ENCODE results near the gene PGPEP1. TPM values are rescaled to one million over a fixed set of nuclear protein-coding genes. Genes with fewer than 3 reads are reported as not detected.
A peak's percentile ranks its signal among the peaks of the same experiment; 100 is the strongest.
"Not testable (repeated sequence)": the region's sequence is repeated elsewhere in the genome, so short reads cannot be mapped to it uniquely, and the experiment has no call there.

Gene PGPEP1
- total RNA-seq, 4 donors from 2014 or later: 15.0 to 50.3 (median 28.0) TPM

DNA sequence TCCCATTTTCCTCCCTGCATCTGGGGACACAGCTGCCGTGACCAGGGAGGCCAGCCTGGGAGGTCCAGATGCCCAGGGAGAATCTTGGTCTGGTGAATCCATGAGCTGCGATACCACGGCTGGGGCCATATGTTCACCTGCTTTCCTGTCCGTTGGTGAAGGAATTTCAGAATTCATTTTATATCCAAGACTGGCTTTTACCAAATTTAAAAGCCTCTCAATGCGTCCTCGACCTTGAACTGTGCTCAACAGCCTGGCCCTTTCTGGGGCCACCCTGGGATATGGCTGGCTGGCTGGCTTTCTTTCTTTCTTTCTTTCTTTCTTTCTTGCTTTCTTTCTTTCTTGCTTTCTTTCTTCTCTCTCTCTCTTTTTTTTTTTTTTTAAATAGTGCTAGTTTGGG lies 23.4 kb downstream of the PGPEP1 start:
- 86% methylated on average over 6 of the region's 6 CpGs for WGBS
- Histone ChIP-seq H3K9me3 (no peaks in the 10 kb centered on the region), H3K36me3 (peaks cover 0 to 51% (median 44%) of the 10 kb centered on the region in 4 donors), H3K4me3 (no peak overlapping the region), H3K4me1 (peaks cover 14 to 24% (median 19%) of the 10 kb centered on the region in 4 donors), H3K27me3 (no peaks in the 10 kb centered on the region), H3K27ac (replicated peaks in 1 of 4) (peak overlapping the region in 2 of 4 donors; percentile 68 to 78)
- intact Hi-C loops (cut with DNase I): no loop called here
- DNase-seq (ENCODE audit: extremely low spot score): no peak
- TF ChIP-seq POLR2AphosphoS5 (IDR thresholded peaks at IDR 0.05) (no peak), POLR2A (IDR thresholded peaks at IDR 0.05; ENCODE audit: low read depth) (no peak), EP300 (IDR thresholded peaks at IDR 0.05) (no peak)

DNA sequence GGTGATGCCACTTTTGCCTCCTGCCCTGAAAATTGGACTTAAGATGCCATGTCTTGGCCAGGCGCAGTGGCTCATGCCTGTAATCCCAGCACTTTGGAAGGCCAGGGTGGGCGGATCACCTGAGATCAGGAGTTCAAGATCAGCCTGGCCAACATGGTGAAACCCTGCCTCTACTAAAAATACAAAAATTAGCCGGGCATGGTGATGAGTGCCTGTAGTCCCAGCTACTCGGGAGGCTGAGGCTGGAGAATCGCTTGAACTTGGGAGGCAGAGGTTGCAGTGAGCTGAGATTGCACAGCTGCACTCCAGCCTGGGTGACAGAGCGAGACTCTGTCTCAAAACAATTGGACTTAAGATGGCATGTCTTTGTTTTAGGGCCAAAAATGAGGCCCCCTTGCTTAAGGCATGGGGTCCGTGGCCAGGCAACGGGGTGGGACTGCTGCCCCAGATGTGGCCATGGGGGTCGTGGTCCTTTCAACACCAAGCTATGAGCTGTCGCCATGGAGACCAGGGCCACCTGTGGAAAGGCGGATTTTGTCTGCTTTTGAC lies 24.0 kb downstream of the PGPEP1 start:
- Histone ChIP-seq H3K27ac (replicated peaks in 1 of 4) (peak overlapping the region; percentile 12 to 78 (median 69)), H3K36me3 (peaks cover 0 to 45% (median 39%) of the 10 kb centered on the region in 4 donors), H3K4me1 (peaks cover 14 to 24% (median 19%) of the 10 kb centered on the region in 4 donors), H3K4me3 (peak overlapping the region in 3 of 4 donors; percentile 5 to 13 (median 8))
- 58% methylated on average over 9 of the region's 11 CpGs for WGBS
- DNase-seq (ENCODE audit: extremely low spot score); H3K9me3 ChIP-seq; H3K27me3 ChIP-seq; intact Hi-C loops (cut with DNase I): not testable (repeated sequence)

DNA sequence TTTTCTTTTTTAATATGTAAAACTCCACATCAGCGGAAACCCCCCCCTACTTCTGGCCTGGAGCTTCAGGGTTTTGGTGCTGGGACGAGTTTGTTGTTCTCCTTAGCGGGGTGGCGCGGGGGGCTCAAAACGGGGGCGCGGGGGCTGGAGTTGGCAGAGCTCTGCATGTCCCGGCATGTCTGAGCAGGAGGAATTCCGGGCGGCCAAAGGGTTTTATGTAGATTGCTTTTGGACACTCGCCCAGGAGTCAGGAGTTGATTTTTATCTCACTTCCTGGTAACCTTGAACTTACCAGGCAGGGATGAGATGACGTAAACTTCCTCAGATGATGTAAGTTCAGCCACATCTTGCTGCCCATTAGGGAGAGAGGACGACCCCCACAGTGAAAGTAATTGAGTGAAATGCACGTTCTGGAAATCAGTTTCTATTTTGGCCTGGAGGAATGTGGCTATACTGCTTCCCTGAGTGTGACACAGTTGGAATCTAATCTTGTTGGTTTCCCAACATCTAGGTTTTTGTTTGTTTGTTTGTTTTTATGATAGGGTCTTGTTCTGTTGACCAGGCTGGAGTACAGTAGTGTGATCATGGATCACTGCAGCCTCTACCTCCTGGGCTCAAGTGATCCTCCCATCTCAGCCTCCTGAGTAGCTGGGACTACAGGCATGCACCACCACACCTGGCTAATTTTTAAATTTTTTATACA lies 24.6 kb downstream of the PGPEP1 start:
- TF ChIP-seq POLR2AphosphoS5 (IDR thresholded peaks at IDR 0.05) (peak; percentile 59 to 61), CTCF (IDR thresholded peaks at IDR 0.05) (no peak)
- intact Hi-C loops (cut with DNase I): no loop called here
- Histone ChIP-seq H3K4me3 (peak overlapping the region in 3 of 4 donors; percentile 5 to 13 (median 8)), H3K36me3 (peaks cover 0 to 39% (median 34%) of the 10 kb centered on the region in 4 donors), H3K9me3 (no peaks in the 10 kb centered on the region), H3K27me3 (no peaks in the 10 kb centered on the region), H3K27ac (replicated peaks in 1 of 4) (peak overlapping the region; percentile 12 to 78 (median 69)), H3K4me1 (peaks cover 14 to 24% (median 19%) of the 10 kb centered on the region in 4 donors)
- 13% methylated on average over 14 of the region's 15 CpGs for WGBS
- DNase-seq (ENCODE audit: extremely low spot score): no peak

GRCh38 chr19:18366021-18366435 lies 25.6 kb downstream of the PGPEP1 start:
- 81% methylated on average over 2 of the region's 2 CpGs for WGBS
- intact Hi-C loops (cut with DNase I): no loop called here

DNA sequence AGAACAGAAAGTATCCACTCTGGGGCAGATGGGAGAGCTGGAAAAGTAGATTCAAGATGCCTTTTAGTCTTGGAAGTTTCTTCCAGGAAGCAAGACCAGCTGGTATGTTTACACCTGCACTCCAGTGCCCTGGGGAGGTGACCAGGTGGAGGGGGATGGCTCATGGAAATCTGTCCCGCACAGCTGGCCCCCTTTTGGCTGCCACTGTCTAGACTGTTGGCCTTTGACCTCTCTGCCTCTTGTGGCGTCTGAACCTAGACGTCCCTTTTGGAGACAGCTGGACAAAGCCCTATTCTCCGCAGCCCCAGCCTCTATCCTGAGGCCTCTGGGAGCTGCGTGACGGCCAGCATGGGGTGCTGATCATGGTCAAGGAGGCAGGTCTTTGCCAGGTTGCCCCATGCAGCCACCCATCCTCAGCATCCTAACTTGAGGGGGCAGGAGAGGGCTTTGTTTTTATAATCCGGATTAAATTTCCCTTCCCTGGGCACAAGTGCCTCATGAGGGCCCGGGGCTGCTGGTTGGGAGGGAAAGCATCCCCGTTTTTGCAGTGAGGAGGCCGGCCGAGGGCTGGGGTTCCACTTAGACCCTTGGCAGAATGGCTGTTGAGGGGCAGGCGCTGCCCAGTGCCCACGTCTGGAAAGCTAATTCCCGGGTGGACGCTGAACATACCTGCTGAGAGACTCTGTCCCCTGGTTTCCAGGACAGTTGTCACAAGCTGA lies 28.3 kb downstream of the PGPEP1 start:
- 90% methylated on average over 12 of the region's 15 CpGs for WGBS

More at GRCh38 chr19:18366021-18366435, 25.6 kb downstream of the PGPEP1 start:
- peaks cover 14 to 24% (median 19%) of the 10 kb centered on the region in 4 donors for H3K4me1 ChIP-seq
- H3K4me3 ChIP-seq: no peak overlapping the region
- H3K9me3 ChIP-seq: no peaks in the 10 kb centered on the region
- DNase-seq (ENCODE audit: extremely low spot score): no peak
- H3K27ac ChIP-seq (replicated peaks in 1 of 4): peak overlapping the region in 3 of 4 donors; percentile 12 to 78 (median 68)
- TF ChIP-seq CTCF (IDR thresholded peaks at IDR 0.05) (no peak), EP300 (IDR thresholded peaks at IDR 0.05) (no peak), POLR2AphosphoS5 (IDR thresholded peaks at IDR 0.05) (no peak), POLR2A (IDR thresholded peaks at IDR 0.05; ENCODE audit: low read depth) (no peak)
- peaks cover 0 to 29% (median 23%) of the 10 kb centered on the region in 4 donors for H3K36me3 ChIP-seq
- H3K27me3 ChIP-seq: no peaks in the 10 kb centered on the region

GRCh38 chr19:18373407-18373891 lies 33.1 kb downstream of the PGPEP1 start:
- no peak for TF ChIP-seq CTCF (IDR thresholded peaks at IDR 0.05)
- no peak for TF ChIP-seq EP300 (IDR thresholded peaks at IDR 0.05)
- intact Hi-C loops (cut with DNase I): no loop called here
- Histone ChIP-seq H3K4me3 (no peak overlapping the region), H3K27me3 (no peaks in the 10 kb centered on the region), H3K9me3 (no peaks in the 10 kb centered on the region), H3K4me1 (peaks cover 17 to 25% (median 24%) of the 10 kb centered on the region in 4 donors), H3K27ac (replicated peaks in 1 of 4) (peak overlapping the region; percentile 60 to 77 (median 72)), H3K36me3 (no peaks in the 10 kb centered on the region)
- no peak for DNase-seq (ENCODE audit: extremely low spot score)
- 66% methylated on average over 4 of the region's 4 CpGs for WGBS

More for the DNA sequence above, 28.3 kb downstream of the PGPEP1 start:
- Histone ChIP-seq H3K9me3 (no peaks in the 10 kb centered on the region), H3K27ac (replicated peaks in 1 of 4) (no peak overlapping the region), H3K4me3 (no peak overlapping the region), H3K27me3 (no peaks in the 10 kb centered on the region), H3K4me1 (peaks cover 22 to 25% (median 24%) of the 10 kb centered on the region in 4 donors), H3K36me3 (peaks cover 0 to 3% (median 2%) of the 10 kb centered on the region in 4 donors)
- no peak for DNase-seq (ENCODE audit: extremely low spot score)
- no peak for TF ChIP-seq POLR2A (IDR thresholded peaks at IDR 0.05; ENCODE audit: low read depth)
- TF ChIP-seq POLR2AphosphoS5 (IDR thresholded peaks at IDR 0.05): no peak
- intact Hi-C loops (cut with DNase I): no loop called here

Measured in esophagus muscularis mucosa (tissue), 4 donors.